Posterior cingulate gyrus (tissue), 11 donors: Measurements from ENCODE around the gene CPT1B.
"Not testable (repeated sequence)": the region's sequence is repeated elsewhere in the genome, so short reads cannot be mapped to it uniquely, and the experiment has no call there.

Source experiments
- DNase-seq, 10 donors: peaks; one replicate each; pipeline versions ENCODE4 v3.0.0 to v3.0.0-alpha.2; 2020 to 2021; ENCODE audit warnings: mixed read lengths in 3 of 10
- intact Hi-C: fragments of 100-400 bp; cut with DNase I; formaldehyde crosslinking; loops from one replicate; pipeline ENCODE4 v1.15.1; 2023

CPT1B gene

DNA sequence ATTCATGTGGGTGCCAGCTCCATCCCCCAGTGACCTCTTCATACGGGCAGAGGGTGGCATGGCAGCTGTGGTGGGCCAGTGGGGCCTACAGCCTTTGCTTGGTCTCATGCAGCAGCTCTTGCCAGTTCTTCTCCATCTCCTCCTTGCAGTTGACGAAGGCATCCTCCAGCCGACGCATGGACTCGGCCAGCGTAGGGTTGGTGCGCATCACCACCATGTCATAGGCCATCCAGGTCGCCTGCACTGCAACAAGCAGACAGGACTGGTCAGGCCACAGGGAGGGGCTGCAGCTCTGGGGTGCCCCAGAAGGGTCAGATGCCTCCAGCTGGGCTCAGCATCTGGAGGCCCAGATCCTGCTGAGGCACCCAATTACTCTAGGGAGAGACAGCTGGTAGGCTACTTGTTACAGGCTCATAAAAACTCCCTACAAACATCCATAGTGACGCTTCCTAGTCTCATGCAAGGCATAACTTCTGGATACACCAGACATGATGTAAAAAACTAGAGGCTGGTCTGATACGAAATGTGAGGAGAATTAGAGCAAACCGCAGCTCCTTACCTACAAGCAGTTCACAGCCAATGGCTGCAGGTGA is 27.0 kb downstream of the CPT1B start:
- peak in 1 of 10 donors; percentile 57 for DNase-seq

DNA sequence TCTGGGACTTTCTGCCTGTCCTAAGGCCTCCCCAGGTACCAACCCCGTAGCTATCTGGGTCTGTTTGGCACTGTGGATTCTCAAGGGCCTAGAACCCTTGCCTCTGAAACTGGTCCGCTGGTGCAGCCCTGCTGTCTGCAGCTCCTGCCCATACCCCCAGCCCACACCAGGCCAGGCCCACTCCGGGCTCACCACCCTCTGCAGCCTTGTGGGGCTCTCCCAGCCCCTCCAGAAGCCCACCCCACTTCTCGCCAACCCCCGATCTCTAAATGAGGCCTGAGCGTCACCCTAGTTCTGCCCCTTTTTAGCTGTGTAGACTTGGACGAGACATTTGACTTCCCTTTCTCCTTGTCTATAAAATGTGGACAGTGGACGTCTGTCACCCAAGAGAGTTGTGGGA is 27.8 kb downstream of the CPT1B start:
- peak in 1 of 10 donors; percentile 36 for DNase-seq
- intact Hi-C loops, result no loop called here

More for the DNA sequence above, 27.0 kb downstream of the CPT1B start:
- intact Hi-C loops, result no loop called here

- intact Hi-C loops, result no loop called here
- peak in 2 of 10 donors; percentile 44 to 80 for DNase-seq
Observed at GRCh38 chr22:50548921-50549790, 29.1 kb downstream of the CPT1B start.

- intact Hi-C loops, result no loop called here
- peak in 2 of 10 donors; percentile 72 to 84 for DNase-seq
Observed at GRCh38 chr22:50548040-50548920, 29.9 kb downstream of the CPT1B start.

- DNase-seq, result peak in 1 of 10 donors; percentile 62
- intact Hi-C loops, result no loop called here
Observed at GRCh38 chr22:50547263-50547985, 30.8 kb downstream of the CPT1B start.

DNA sequence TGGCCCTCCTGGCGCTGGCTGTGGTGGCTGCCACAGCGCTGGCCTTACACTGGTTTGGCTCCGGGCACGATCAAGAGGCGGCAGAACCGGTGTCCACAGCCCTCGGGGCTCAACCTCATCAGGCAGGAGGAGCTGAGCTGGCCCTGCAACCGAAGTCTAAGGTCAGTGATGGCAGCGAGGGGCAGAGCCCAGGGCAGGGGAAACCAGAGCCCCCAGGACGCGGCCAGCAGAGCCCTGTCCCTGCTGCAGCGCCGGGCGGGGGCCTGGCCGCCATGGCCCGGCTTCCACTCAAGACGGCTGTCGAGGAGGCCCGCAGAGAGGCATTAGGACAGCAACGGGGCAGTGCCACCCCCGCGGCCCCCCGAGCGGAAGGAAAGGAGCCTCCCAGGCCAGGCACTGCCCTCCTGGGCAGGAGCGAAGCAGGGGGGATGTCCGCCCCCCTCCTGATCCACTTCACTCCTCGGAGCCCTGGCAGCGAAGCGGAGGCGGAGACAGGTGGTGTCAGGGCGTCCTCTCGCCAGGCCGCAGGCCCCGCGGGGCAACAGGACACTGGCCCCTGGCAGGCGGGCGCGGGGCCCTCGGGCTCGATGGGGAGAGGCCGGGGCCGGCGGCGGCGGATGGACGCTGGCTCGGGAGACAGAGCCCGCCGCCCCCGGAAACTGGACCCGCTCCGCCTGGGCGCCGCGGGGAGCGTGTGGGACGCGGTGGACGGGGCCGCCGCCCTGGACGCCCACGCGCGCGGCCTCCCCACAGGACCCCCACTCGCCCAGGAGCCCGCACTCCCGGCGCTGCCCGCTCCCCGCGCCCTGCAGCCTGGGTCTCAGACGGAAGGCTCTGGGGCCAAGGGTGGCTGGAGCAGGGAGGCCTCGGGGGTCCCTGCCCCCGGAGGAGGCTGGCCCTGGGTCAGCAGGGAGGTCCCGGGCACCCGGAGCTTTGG is 31.6 kb downstream of the CPT1B start:
- DNase-seq, result peak in 1 of 10 donors; percentile 77
- intact Hi-C loops, result no loop called here

GRCh38 chr22:50545522-50546325 is 32.5 kb downstream of the CPT1B start, which contains the start of gene KLHDC7B:
Gene KLHDC7B, plus strand, starts transcription at chr22:50545899. Its CDS starts 345 bp downstream, at chr22:50546244.
- intact Hi-C loops, result no loop called here
- peak in 1 of 10 donors; percentile 35 for DNase-seq

GRCh38 chr22:50544746-50545253 is 33.4 kb downstream of the CPT1B start:
- intact Hi-C loops, result no loop called here
- peak in 2 of 10 donors; percentile 60 to 80 for DNase-seq

GRCh38 chr22:50544078-50544745 is 34.0 kb downstream of the CPT1B start:
- intact Hi-C loops, result no loop called here

DNA sequence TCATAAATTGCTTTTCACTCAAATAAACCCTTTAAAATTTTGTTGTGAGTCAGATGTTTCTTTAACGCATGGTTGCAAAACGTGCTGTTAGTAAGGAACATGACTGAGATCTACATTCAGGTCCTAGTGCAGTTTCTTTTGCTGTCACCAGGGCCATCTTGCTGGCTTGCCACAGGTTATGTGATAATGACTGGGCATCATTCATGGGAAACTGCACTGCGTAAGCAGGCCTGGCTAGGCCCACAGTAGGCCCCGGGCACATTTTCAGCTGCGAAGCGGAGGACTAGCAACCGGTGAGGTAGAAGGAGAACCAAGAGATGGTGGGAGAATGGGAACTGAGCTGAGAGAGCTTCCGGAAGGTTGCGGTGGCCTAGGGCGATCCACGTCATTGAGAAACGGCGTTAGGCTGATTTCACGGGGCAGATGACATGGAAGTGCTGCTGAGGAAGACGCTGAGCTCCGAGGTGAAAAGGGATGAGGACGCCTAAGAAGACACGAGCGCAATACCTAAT is 35.8 kb downstream of the CPT1B start:
- intact Hi-C loops, result no loop called here
- peak in 1 of 10 donors; percentile 51 for DNase-seq

More at GRCh38 chr22:50544078-50544745, 34.0 kb downstream of the CPT1B start:
- peak in 9 of 10 donors; percentile 65 to 94 (median 76) for DNase-seq

DNA sequence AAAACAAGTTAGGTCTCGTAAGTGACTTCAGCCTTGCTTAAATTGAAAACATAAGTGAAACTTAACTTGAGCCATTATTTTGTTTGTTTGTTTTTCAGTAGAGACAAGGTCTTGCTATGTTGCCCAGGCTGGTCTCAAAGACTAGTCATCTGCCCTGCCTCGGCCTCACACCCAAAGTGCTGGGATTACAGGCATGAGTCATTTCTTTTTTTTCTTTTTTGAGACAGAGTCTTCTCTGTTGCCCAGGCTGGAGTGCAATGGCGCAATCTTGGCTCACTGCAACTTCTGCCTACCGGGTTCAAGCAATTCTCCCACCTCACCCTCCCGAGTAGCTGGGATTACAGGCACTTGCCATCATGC is 36.6 kb downstream of the CPT1B start:
- DNase-seq, result peak in 1 of 10 donors; percentile 35
- intact Hi-C loops, result loop anchor here (2.0 kb wide), 1 partner anchor 19 kb away; no protein-coding TSS in a partner anchor

DNA sequence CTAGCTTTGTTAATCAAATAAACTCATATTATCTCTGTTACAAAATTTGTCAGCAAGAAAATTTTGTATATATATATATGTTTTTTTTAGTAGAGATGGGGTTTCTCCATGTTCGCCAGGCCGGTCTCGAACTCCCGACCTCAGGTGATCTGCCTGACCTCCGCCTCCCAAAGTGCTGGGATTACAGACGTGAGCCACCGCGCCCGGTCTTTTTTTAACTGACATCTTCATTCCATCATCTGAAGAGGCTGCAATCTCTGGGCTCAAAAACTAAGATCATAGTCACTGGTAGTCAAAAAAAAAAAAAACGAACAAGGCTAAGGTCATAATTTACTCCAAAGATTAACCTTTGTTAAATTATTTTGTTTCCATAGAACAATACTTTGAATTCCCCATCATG is 37.8 kb downstream of the CPT1B start:
- intact Hi-C loops, result loop anchor here (2.0 kb wide), 1 partner anchor 20 kb away; no protein-coding TSS in a partner anchor
- DNase-seq, result peak in 1 of 10 donors; percentile 29

DNA sequence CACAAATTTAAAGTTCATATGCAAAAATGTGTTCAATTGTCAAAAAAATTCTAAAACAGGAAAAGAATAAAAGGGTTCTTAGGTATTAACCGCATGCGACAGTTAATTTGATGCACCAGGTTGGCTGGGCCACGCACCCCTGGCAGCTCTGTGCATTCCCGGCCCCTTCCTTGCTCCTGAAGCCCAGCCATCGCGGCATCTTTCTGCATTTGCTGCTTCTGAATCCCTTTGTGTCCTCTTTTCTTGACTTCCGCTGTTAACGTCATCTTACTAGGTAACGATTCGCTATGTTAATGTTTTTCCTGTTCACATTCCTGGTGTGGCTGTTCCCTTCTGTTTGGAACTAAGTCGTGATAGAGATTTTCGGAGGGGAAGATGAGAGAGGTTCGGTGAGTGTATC is 40.5 kb downstream of the CPT1B start:
- peak in 2 of 10 donors; percentile 8 to 29 for DNase-seq

GRCh38 chr22:50536226-50536625 is 42.0 kb downstream of the CPT1B start:
- DNase-seq, result no peak
- intact Hi-C loops, result no loop called here

More for the DNA sequence above, 40.5 kb downstream of the CPT1B start:
- intact Hi-C loops, result no loop called here

DNA sequence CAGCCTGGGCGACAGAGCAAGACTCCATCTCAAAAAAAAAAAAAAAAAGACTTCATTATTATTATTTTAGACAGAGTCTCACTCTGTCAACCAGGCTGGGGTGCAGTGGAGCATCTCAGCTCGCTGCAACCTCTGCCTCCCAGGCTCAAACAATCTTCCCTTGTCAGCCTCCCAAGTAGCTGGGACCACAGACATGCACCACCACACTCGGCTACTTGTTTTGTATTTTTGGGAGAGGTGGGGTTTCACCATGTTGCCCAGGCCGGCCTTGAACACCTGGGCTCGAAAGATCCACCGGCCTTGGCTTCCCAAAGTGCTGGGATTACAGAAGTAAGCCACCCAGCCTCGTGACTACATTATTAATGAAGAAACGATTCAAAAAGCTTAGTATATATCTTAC is 43.1 kb downstream of the CPT1B start:
- intact Hi-C loops, result no loop called here
- peak in 1 of 10 donors; percentile 1 for DNase-seq

DNA sequence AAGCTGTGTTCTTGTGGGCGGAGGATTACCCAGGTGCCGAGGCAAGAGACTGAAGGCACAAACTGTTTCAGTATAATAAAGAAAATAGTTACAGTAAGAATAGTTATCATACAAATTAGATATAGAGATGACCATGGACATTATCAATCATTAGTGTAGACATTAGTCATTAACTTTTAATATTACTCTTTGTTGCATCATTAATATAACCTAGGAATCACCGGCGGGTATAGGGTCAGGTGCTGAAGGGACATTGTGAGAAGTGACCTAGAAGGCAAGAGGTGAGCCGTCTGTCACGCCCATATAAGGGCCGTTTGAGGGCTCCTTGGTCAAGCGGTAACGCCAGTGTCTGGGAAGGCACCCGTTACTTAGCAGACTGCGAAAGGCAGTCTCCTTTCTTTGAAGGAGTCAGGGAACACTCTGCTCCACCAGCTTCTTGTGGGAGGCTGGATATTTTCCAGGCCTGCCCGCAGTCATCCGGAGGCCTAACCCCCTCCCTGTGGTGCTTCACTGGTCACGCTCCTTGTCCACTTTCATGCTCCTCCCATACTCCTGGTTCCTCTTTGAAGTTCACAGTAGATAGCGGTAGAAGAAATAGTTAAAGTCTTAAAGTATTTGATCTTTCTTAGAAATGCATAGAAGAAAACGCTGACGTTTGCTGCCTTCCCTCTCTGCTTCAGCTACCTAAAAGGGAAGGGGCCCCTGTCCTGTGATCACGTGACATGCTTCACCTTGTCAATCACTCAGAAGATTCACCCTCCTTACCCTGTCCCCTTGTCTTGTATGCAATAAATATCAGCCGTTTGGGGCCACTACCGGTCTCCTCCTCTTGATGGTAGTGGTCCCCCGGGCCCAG is 44.1 kb downstream of the CPT1B start:
- intact Hi-C loops, result not testable (repeated sequence)
- peak in 2 of 10 donors; percentile 31 to 80 for DNase-seq
